ENCODE results near the gene FXYD6.

FXYD6 gene

DNA sequence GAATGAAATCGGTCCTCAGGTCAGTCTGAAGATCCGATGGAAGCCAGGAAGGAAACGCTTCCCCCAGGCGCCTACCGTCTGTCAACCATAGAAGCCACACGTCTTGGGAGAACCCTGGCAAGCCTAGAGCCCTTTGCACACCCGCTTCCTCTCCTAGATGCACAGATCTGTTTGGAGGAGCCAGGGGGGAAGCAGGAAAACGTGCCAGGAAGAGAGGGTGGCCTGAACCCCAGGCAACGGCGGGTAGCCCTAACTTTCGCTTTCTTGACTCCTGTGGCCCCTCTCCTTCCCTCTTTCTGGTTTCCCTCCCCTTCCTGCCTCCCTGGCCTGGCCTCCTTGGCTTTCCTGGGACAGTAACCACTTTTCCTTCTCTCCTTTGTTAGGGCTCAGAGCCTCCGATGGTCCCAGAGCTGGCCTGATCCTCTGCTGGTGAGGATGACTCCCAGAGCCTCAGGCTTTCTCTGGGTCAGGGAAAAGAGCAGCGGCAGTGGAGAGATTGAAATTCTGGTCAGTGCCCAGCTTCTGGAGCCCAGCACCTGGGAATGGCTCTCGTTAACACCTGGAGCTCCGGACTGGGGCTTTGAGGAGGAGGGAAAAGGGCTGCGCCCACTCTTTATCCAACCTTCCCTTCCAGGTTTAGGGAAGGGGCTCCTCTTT is 2.1 kb downstream of the FXYD6 start:
- Histone ChIP-seq H2AFZ (ENCODE audit: low read depth, low read length) (no peak overlapping the region), H4K20me1 (ENCODE audit: insufficient read depth, low read length) (no peaks in the 10 kb centered on the region), H3K9me3 (ENCODE audit: insufficient read depth, low read length) (no peaks in the 10 kb centered on the region), H3K4me1 (ENCODE audit: low read length) (peaks cover 25% of the 10 kb centered on the region), H3K36me3 (replicated peaks; ENCODE audit: low read depth, low read length) (no peaks in the 10 kb centered on the region), H3K27me3 (ENCODE audit: low read depth, low read length) (peaks cover 34% of the 10 kb centered on the region), H3K4me3 (ENCODE audit: low read length) (no peak overlapping the region), H3K27ac (ENCODE audit: low read length) (no peak overlapping the region), H3K79me2 (ENCODE audit: low read length) (no peaks in the 10 kb centered on the region), H3K9ac (ENCODE audit: low read length) (no peak overlapping the region), H3K4me2 (ENCODE audit: low read length) (no peak overlapping the region)
- TF ChIP-seq, protein P1, sequence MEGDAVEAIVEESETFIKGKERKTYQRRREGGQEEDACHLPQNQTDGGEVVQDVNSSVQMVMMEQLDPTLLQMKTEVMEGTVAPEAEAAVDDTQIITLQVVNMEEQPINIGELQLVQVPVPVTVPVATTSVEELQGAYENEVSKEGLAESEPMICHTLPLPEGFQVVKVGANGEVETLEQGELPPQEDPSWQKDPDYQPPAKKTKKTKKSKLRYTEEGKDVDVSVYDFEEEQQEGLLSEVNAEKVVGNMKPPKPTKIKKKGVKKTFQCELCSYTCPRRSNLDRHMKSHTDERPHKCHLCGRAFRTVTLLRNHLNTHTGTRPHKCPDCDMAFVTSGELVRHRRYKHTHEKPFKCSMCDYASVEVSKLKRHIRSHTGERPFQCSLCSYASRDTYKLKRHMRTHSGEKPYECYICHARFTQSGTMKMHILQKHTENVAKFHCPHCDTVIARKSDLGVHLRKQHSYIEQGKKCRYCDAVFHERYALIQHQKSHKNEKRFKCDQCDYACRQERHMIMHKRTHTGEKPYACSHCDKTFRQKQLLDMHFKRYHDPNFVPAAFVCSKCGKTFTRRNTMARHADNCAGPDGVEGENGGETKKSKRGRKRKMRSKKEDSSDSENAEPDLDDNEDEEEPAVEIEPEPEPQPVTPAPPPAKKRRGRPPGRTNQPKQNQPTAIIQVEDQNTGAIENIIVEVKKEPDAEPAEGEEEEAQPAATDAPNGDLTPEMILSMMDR (IDR thresholded peaks at IDR 0.05; ENCODE audit: low read depth, low read length), result no peak
- TF ChIP-seq EZH2phosphoT487 (IDR thresholded peaks at IDR 0.05; ENCODE audit: low read depth), result no peak

- Histone ChIP-seq H3K4me3 (ENCODE audit: low read length) (no peak overlapping the region), H3K9me3 (ENCODE audit: insufficient read depth, low read length) (no peaks in the 10 kb centered on the region), H3K27ac (ENCODE audit: low read length) (no peak overlapping the region), H3K36me3 (replicated peaks; ENCODE audit: low read depth, low read length) (no peaks in the 10 kb centered on the region), H3K27me3 (ENCODE audit: low read depth, low read length) (peaks cover 32% of the 10 kb centered on the region), H3K4me2 (ENCODE audit: low read length) (no peak overlapping the region), H2AFZ (ENCODE audit: low read depth, low read length) (no peak overlapping the region), H4K20me1 (ENCODE audit: insufficient read depth, low read length) (no peaks in the 10 kb centered on the region), H3K9ac (ENCODE audit: low read length) (no peak overlapping the region), H3K79me2 (ENCODE audit: low read length) (no peaks in the 10 kb centered on the region), H3K4me1 (ENCODE audit: low read length) (peaks cover 31% of the 10 kb centered on the region)
- TF ChIP-seq EZH2phosphoT487 (IDR thresholded peaks at IDR 0.05; ENCODE audit: low read depth), result no peak
- TF ChIP-seq, protein P1 (IDR thresholded peaks at IDR 0.05; ENCODE audit: low read depth, low read length), result no peak
These were observed 2.7 kb downstream of the FXYD6 start for GRCh38 chr11:117873828-117874125.

- Histone ChIP-seq H3K4me3 (ENCODE audit: low read length) (no peak overlapping the region), H3K36me3 (replicated peaks; ENCODE audit: low read depth, low read length) (no peaks in the 10 kb centered on the region), H3K79me2 (ENCODE audit: low read length) (no peaks in the 10 kb centered on the region), H2AFZ (ENCODE audit: low read depth, low read length) (no peak overlapping the region), H3K27ac (ENCODE audit: low read length) (no peak overlapping the region), H3K4me1 (ENCODE audit: low read length) (peaks cover 32% of the 10 kb centered on the region), H3K27me3 (ENCODE audit: low read depth, low read length) (peaks cover 27% of the 10 kb centered on the region), H3K9me3 (ENCODE audit: insufficient read depth, low read length) (no peaks in the 10 kb centered on the region), H4K20me1 (ENCODE audit: insufficient read depth, low read length) (no peaks in the 10 kb centered on the region), H3K4me2 (ENCODE audit: low read length) (no peak overlapping the region), H3K9ac (ENCODE audit: low read length) (no peak overlapping the region)
- TF ChIP-seq EZH2phosphoT487 (IDR thresholded peaks at IDR 0.05; ENCODE audit: low read depth), result no peak
- TF ChIP-seq, protein P1 (IDR thresholded peaks at IDR 0.05; ENCODE audit: low read depth, low read length), result no peak
These were observed 3.3 kb downstream of the FXYD6 start for GRCh38 chr11:117872975-117873827.

DNA sequence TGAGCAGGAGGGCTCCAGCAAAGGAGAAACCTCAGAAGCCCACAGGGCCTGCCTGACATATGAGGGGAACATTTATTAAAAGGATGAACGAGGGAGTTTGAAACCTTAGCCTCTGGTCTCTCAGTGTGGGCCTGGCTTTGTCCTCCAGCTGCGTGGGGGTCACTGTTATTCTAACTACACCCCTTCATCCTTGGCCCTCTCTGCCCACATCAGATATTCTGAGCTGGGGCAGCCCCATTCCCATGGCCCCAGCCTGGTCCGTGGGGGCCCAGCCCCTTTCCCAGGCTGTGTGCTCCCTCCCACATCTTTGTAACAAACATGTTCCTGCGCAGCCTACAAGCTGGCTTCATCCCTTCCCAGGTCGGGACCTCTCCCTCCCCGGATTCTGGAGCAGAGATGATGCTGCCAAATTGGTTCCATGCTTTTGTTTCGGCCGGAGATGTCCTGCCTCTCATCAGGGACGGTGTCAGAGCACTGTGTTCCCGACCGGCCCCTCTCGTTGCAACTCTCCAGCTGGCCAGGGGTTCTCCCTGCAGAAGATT is 4.0 kb downstream of the FXYD6 start:
- Histone ChIP-seq H3K9me3 (ENCODE audit: insufficient read depth, low read length) (no peaks in the 10 kb centered on the region), H4K20me1 (ENCODE audit: insufficient read depth, low read length) (no peaks in the 10 kb centered on the region), H2AFZ (ENCODE audit: low read depth, low read length) (no peak overlapping the region), H3K27ac (ENCODE audit: low read length) (no peak overlapping the region), H3K4me3 (ENCODE audit: low read length) (no peak overlapping the region), H3K79me2 (ENCODE audit: low read length) (no peaks in the 10 kb centered on the region), H3K4me2 (ENCODE audit: low read length) (no peak overlapping the region), H3K27me3 (ENCODE audit: low read depth, low read length) (peaks cover 24% of the 10 kb centered on the region), H3K36me3 (replicated peaks; ENCODE audit: low read depth, low read length) (no peaks in the 10 kb centered on the region), H3K4me1 (ENCODE audit: low read length) (peaks cover 32% of the 10 kb centered on the region), H3K9ac (ENCODE audit: low read length) (no peak overlapping the region)
- TF ChIP-seq, protein P1 (IDR thresholded peaks at IDR 0.05; ENCODE audit: low read depth, low read length), result no peak
- TF ChIP-seq EZH2phosphoT487 (IDR thresholded peaks at IDR 0.05; ENCODE audit: low read depth), result no peak

All from OCI-LY3 (cell line).